ENCODE results near the gene SLCO4A1. TPM values are rescaled to one million over a fixed set of nuclear protein-coding genes. Genes with fewer than 3 reads are reported as not detected.

Gene SLCO4A1
- total and polyA plus RNA-seq, 2 experiments from 2014 or later: 0.22 to 0.43 TPM

- Histone ChIP-seq H2AFZ (no peak overlapping the region), H3K4me1 (ENCODE audit: insufficient read depth) (peaks cover 6% of the 10 kb centered on the region; the same call in 1 of the 2 replicates), H3K9ac (no peak overlapping the region), H3K4me3 (no peak overlapping the region), H3F3A (ENCODE audit: insufficient read depth) (no peaks in the 10 kb centered on the region), H3K79me2 (ENCODE audit: insufficient read depth) (no peaks in the 10 kb centered on the region), H3K4me2 (ENCODE audit: unreplicated experiment) (no peak overlapping the region), H3K27me3 (replicated peaks; ENCODE audit: insufficient read depth) (peaks cover 11% of the 10 kb centered on the region), H3K27ac (no peak overlapping the region), H3K9me2 (ENCODE audit: insufficient read depth) (no peaks in the 10 kb centered on the region), H4K20me1 (ENCODE audit: insufficient read depth) (no peaks in the 10 kb centered on the region), H3K36me3 (ENCODE audit: low read depth) (no peaks in the 10 kb centered on the region), H3K9me3 (ENCODE audit: low read depth) (no peaks in the 10 kb centered on the region)
- no peak for TF ChIP-seq EZH2phosphoT487 (IDR thresholded peaks at IDR 0.05; ENCODE audit: insufficient read depth, low read depth)
- TF ChIP-seq EZH2 (IDR thresholded peaks at IDR 0.05; ENCODE audit: insufficient read depth, poor library complexity, severe bottlenecking): no peak
- 87 to 88% methylated on average over 9 of the region's 9 CpGs for WGBS, 2 experiments (ENCODE audit: low coverage in 1 of 2, low lambda C conversion rate in 2 of 2, missing lambda C conversion rate in 2 of 2)
- in situ Hi-C loops (cut with MboI): loop anchor here (10.0 kb wide), 1 partner anchor 108 kb away; no protein-coding TSS in a partner anchor
- no peak for DNase-seq
Observed at GRCh38 chr20:62676976-62677375, 34.7 kb downstream of the SLCO4A1 start.

GRCh38 chr20:62677678-62678077 is 35.4 kb downstream of the SLCO4A1 start:
- Histone ChIP-seq H3K79me2 (ENCODE audit: insufficient read depth) (no peaks in the 10 kb centered on the region), H3K9me3 (ENCODE audit: low read depth) (no peaks in the 10 kb centered on the region), H3K9me2 (ENCODE audit: insufficient read depth) (no peaks in the 10 kb centered on the region), H3K4me3 (no peak overlapping the region), H2AFZ (no peak overlapping the region), H3K36me3 (ENCODE audit: low read depth) (no peaks in the 10 kb centered on the region), H3K4me1 (ENCODE audit: insufficient read depth) (peaks cover 6% of the 10 kb centered on the region; the same call in 1 of the 2 replicates), H4K20me1 (ENCODE audit: insufficient read depth) (no peaks in the 10 kb centered on the region), H3K9ac (no peak overlapping the region), H3K4me2 (ENCODE audit: unreplicated experiment) (no peak overlapping the region), H3F3A (ENCODE audit: insufficient read depth) (no peaks in the 10 kb centered on the region), H3K27ac (no peak overlapping the region), H3K27me3 (replicated peaks; ENCODE audit: insufficient read depth) (peaks cover 15% of the 10 kb centered on the region)
- 46 to 58% methylated on average over 8 to 10 of the region's 10 CpGs for WGBS, 2 experiments (ENCODE audit: low coverage in 1 of 2, low lambda C conversion rate in 2 of 2, missing lambda C conversion rate in 2 of 2)
- TF ChIP-seq EZH2phosphoT487 (IDR thresholded peaks at IDR 0.05; ENCODE audit: insufficient read depth, low read depth) (no peak), EZH2 (IDR thresholded peaks at IDR 0.05; ENCODE audit: insufficient read depth, poor library complexity, severe bottlenecking) (no peak)
- in situ Hi-C loops (cut with MboI): loop anchor here (10.0 kb wide), 1 partner anchor 107 kb away; no protein-coding TSS in a partner anchor
- DNase-seq: no peak

- Histone ChIP-seq H3K36me3 (ENCODE audit: low read depth) (no peaks in the 10 kb centered on the region), H3K4me1 (ENCODE audit: insufficient read depth) (peaks cover 6% of the 10 kb centered on the region; the same call in 1 of the 2 replicates), H3K9me3 (ENCODE audit: low read depth) (no peaks in the 10 kb centered on the region), H2AFZ (no peak overlapping the region), H3F3A (ENCODE audit: insufficient read depth) (no peaks in the 10 kb centered on the region), H4K20me1 (ENCODE audit: insufficient read depth) (no peaks in the 10 kb centered on the region), H3K9me2 (ENCODE audit: insufficient read depth) (no peaks in the 10 kb centered on the region), H3K27me3 (replicated peaks; ENCODE audit: insufficient read depth) (peaks cover 15% of the 10 kb centered on the region), H3K4me3 (no peak overlapping the region), H3K27ac (no peak overlapping the region), H3K9ac (no peak overlapping the region), H3K4me2 (ENCODE audit: unreplicated experiment) (no peak overlapping the region), H3K79me2 (ENCODE audit: insufficient read depth) (no peaks in the 10 kb centered on the region)
- DNase-seq: no peak
- 12 to 21% methylated on average over 9 of the region's 9 CpGs for WGBS, 2 experiments (ENCODE audit: low coverage in 1 of 2, low lambda C conversion rate in 2 of 2, missing lambda C conversion rate in 2 of 2)
- in situ Hi-C loops (cut with MboI): loop anchor here (10.0 kb wide), 1 partner anchor 106 kb away; no protein-coding TSS in a partner anchor
- no peak for TF ChIP-seq EZH2phosphoT487 (IDR thresholded peaks at IDR 0.05; ENCODE audit: insufficient read depth, low read depth)
- TF ChIP-seq EZH2 (IDR thresholded peaks at IDR 0.05; ENCODE audit: insufficient read depth, poor library complexity, severe bottlenecking): no peak
Observed at GRCh38 chr20:62678553-62678952, 36.2 kb downstream of the SLCO4A1 start.

- TF ChIP-seq EZH2phosphoT487 (IDR thresholded peaks at IDR 0.05; ENCODE audit: insufficient read depth, low read depth) (no peak), EZH2 (IDR thresholded peaks at IDR 0.05; ENCODE audit: insufficient read depth, poor library complexity, severe bottlenecking) (no peak)
- H3K9me2 ChIP-seq (ENCODE audit: insufficient read depth): no peaks in the 10 kb centered on the region
- H3K9me3 ChIP-seq (ENCODE audit: low read depth): no peaks in the 10 kb centered on the region
- H3K9ac ChIP-seq: no peak overlapping the region
- no peaks in the 10 kb centered on the region for H3F3A ChIP-seq (ENCODE audit: insufficient read depth)
- no peaks in the 10 kb centered on the region for H3K79me2 ChIP-seq (ENCODE audit: insufficient read depth)
- no peak overlapping the region for H3K4me2 ChIP-seq (ENCODE audit: unreplicated experiment)
- H3K27me3 ChIP-seq (replicated peaks; ENCODE audit: insufficient read depth): peaks cover 15% of the 10 kb centered on the region
- no peak overlapping the region for H2AFZ ChIP-seq
- peaks cover 6% of the 10 kb centered on the region; the same call in 1 of the 2 replicates for H3K4me1 ChIP-seq (ENCODE audit: insufficient read depth)
- no peaks in the 10 kb centered on the region for H4K20me1 ChIP-seq (ENCODE audit: insufficient read depth)
- 86 to 90% methylated on average over 11 of the region's 11 CpGs for WGBS, 2 experiments (ENCODE audit: low coverage in 1 of 2, low lambda C conversion rate in 2 of 2, missing lambda C conversion rate in 2 of 2)
- no peak for DNase-seq
- no peak overlapping the region for H3K27ac ChIP-seq
- no peaks in the 10 kb centered on the region for H3K36me3 ChIP-seq (ENCODE audit: low read depth)
- H3K4me3 ChIP-seq: no peak overlapping the region
- in situ Hi-C loops (cut with MboI): loop anchor here (10.0 kb wide), 1 partner anchor 105 kb away; no protein-coding TSS in a partner anchor
Observed at GRCh38 chr20:62679978-62680589, 37.8 kb downstream of the SLCO4A1 start.

Measured in GM23248 (cell line).